ENCODE results near the gene XYLT1. TPM values are rescaled to one million over a fixed set of nuclear protein-coding genes. Genes with fewer than 3 reads are reported as not detected.

The XYLT1 gene
- total RNA-seq, 2 donors from 2014 or later: 5.1 to 19.3 TPM

- 83% methylated on average over 7 of the region's 7 CpGs for WGBS
- DNase-seq (ENCODE audit: low spot score): no peak
- Histone ChIP-seq H3K9me3 (no peaks in the 10 kb centered on the region), H3K27ac (no peak overlapping the region), H3K27me3 (replicated peaks; ENCODE audit: insufficient read depth) (no peaks in the 10 kb centered on the region), H3K4me1 (replicated peaks) (no peaks in the 10 kb centered on the region), H3K4me3 (no peak overlapping the region), H3K36me3 (no peaks in the 10 kb centered on the region)
- intact Hi-C loops (cut with DNase I): no loop called here
- TF ChIP-seq POLR2AphosphoS5 (IDR thresholded peaks at IDR 0.05) (no peak), POLR2A (IDR thresholded peaks at IDR 0.05) (no peak)
Measured at GRCh38 chr16:17184026-17184425, 286.7 kb downstream of the XYLT1 start.

GRCh38 chr16:17177959-17178905 is 292.5 kb downstream of the XYLT1 start:
- no peaks in the 10 kb centered on the region for H3K4me1 ChIP-seq (replicated peaks)
- H3K4me3 ChIP-seq: no peak overlapping the region
- DNase-seq (ENCODE audit: low spot score): no peak
- intact Hi-C loops (cut with DNase I): no loop called here
- no peaks in the 10 kb centered on the region for H3K27me3 ChIP-seq (replicated peaks; ENCODE audit: insufficient read depth)
- no peaks in the 10 kb centered on the region for H3K9me3 ChIP-seq
- no peak for TF ChIP-seq CTCF (IDR thresholded peaks at IDR 0.05)
- TF ChIP-seq POLR2A (IDR thresholded peaks at IDR 0.05): no peak
- no peak for TF ChIP-seq POLR2AphosphoS5 (IDR thresholded peaks at IDR 0.05)
- H3K36me3 ChIP-seq: no peaks in the 10 kb centered on the region
- WGBS: 78% methylated on average over 14 of the region's 14 CpGs
- H3K27ac ChIP-seq: peak overlapping the region in 1 of 2 donors; percentile 11

- intact Hi-C loops (cut with DNase I): no loop called here
- WGBS: 77% methylated on average over 6 of the region's 6 CpGs
- no peak overlapping the region for H3K4me3 ChIP-seq
- DNase-seq (ENCODE audit: low spot score): peak; percentile 8
- no peaks in the 10 kb centered on the region for H3K36me3 ChIP-seq
- peak overlapping the region in 1 of 2 donors; percentile 11 for H3K27ac ChIP-seq
- H3K4me1 ChIP-seq (replicated peaks): no peaks in the 10 kb centered on the region
- no peaks in the 10 kb centered on the region for H3K9me3 ChIP-seq
- no peaks in the 10 kb centered on the region for H3K27me3 ChIP-seq (replicated peaks; ENCODE audit: insufficient read depth)
- TF ChIP-seq POLR2A (IDR thresholded peaks at IDR 0.05) (no peak), POLR2AphosphoS5 (IDR thresholded peaks at IDR 0.05) (peak; percentile 59), CTCF (IDR thresholded peaks at IDR 0.05) (no peak)
Measured at GRCh38 chr16:17177242-17177958, 293.4 kb downstream of the XYLT1 start.

- intact Hi-C loops (cut with DNase I): no loop called here
- H3K4me1 ChIP-seq (replicated peaks): no peaks in the 10 kb centered on the region
- no peak for DNase-seq (ENCODE audit: low spot score)
- no peaks in the 10 kb centered on the region for H3K9me3 ChIP-seq
- H3K4me3 ChIP-seq: no peak overlapping the region
- 92% methylated on average over 6 of the region's 6 CpGs for WGBS
- TF ChIP-seq POLR2A (IDR thresholded peaks at IDR 0.05) (no peak), CTCF (IDR thresholded peaks at IDR 0.05) (no peak), POLR2AphosphoS5 (IDR thresholded peaks at IDR 0.05) (no peak)
- H3K27me3 ChIP-seq (replicated peaks; ENCODE audit: insufficient read depth): no peaks in the 10 kb centered on the region
- H3K36me3 ChIP-seq: no peaks in the 10 kb centered on the region
- H3K27ac ChIP-seq: no peak overlapping the region
Measured at GRCh38 chr16:17176199-17176598, 294.6 kb downstream of the XYLT1 start.

- Histone ChIP-seq H3K4me1 (replicated peaks) (no peaks in the 10 kb centered on the region), H3K27me3 (replicated peaks; ENCODE audit: insufficient read depth) (no peaks in the 10 kb centered on the region), H3K36me3 (no peaks in the 10 kb centered on the region), H3K27ac (no peak overlapping the region), H3K9me3 (no peaks in the 10 kb centered on the region), H3K4me3 (no peak overlapping the region)
- 72% methylated on average over 6 of the region's 6 CpGs for WGBS
- no peak for DNase-seq (ENCODE audit: low spot score)
- intact Hi-C loops (cut with DNase I): no loop called here
- TF ChIP-seq POLR2A (IDR thresholded peaks at IDR 0.05): no peak
- no peak for TF ChIP-seq CTCF (IDR thresholded peaks at IDR 0.05)
- TF ChIP-seq POLR2AphosphoS5 (IDR thresholded peaks at IDR 0.05): no peak
Measured at GRCh38 chr16:17173281-17173680, 297.5 kb downstream of the XYLT1 start.
